HG03342 (cell line): Measurements from ENCODE around the gene COL23A1.
"Not testable (repeated sequence)": the region's sequence is repeated elsewhere in the genome, so short reads cannot be mapped to it uniquely, and the experiment has no call there.

Experiments used
- ATAC-seq: cut with Tn5 transposase; IDR thresholded peaks from one replicate; pipeline ENCODE4 v1.9.1; 2021; ENCODE audit warnings: mild to moderate bottlenecking, moderate library complexity; ENCODE audit not compliant: unreplicated experiment

Gene COL23A1

GRCh38 chr5:178589180-178590140 is 733 bp downstream of the COL23A1 start:
- ATAC-seq: no peak

- ATAC-seq: no peak
These were observed 1.4 kb downstream of the COL23A1 start for GRCh38 chr5:178588769-178589168.

GRCh38 chr5:178587763-178588611 is 2.2 kb downstream of the COL23A1 start:
- ATAC-seq: no peak

- no peak for ATAC-seq
These were observed 3.8 kb downstream of the COL23A1 start for GRCh38 chr5:178586396-178586795.

- ATAC-seq: not testable (repeated sequence)
These were observed 4.8 kb downstream of the COL23A1 start for GRCh38 chr5:178585421-178585820.

GRCh38 chr5:178583279-178583678 is 6.9 kb downstream of the COL23A1 start:
- no peak for ATAC-seq

- no peak for ATAC-seq
These were observed 7.9 kb downstream of the COL23A1 start for GRCh38 chr5:178582291-178582690.

- ATAC-seq: no peak
These were observed 8.6 kb downstream of the COL23A1 start for GRCh38 chr5:178581621-178582020.

- no peak for ATAC-seq
These were observed 9.8 kb downstream of the COL23A1 start for GRCh38 chr5:178580271-178580955.

- ATAC-seq: no peak
These were observed 12.2 kb downstream of the COL23A1 start for GRCh38 chr5:178577944-178578343.

GRCh38 chr5:178577376-178577839 is 12.8 kb downstream of the COL23A1 start:
- ATAC-seq: no peak

GRCh38 chr5:178576591-178577351 is 13.4 kb downstream of the COL23A1 start:
- no peak for ATAC-seq

GRCh38 chr5:178573216-178573615 is 17.0 kb downstream of the COL23A1 start:
- ATAC-seq: no peak

GRCh38 chr5:178572617-178573016 is 17.6 kb downstream of the COL23A1 start:
- ATAC-seq: no peak

- no peak for ATAC-seq
These were observed 20.7 kb downstream of the COL23A1 start for GRCh38 chr5:178569485-178569884.

GRCh38 chr5:178564811-178565550 is 25.2 kb downstream of the COL23A1 start:
- ATAC-seq: no peak

- ATAC-seq: no peak
These were observed 25.8 kb downstream of the COL23A1 start for GRCh38 chr5:178564397-178564796.

- no peak for ATAC-seq
These were observed 26.6 kb downstream of the COL23A1 start for GRCh38 chr5:178563621-178564020.

GRCh38 chr5:178561746-178562264 is 28.4 kb downstream of the COL23A1 start:
- ATAC-seq: no peak
